Measurements from ENCODE around the gene NFASC. TPM values are rescaled to one million over a fixed set of nuclear protein-coding genes. Genes with fewer than 3 reads are reported as not detected.

The NFASC gene
- total RNA-seq, 4 donors from 2014 or later = 7.9 to 68.7 (median 32.7) TPM

DNA sequence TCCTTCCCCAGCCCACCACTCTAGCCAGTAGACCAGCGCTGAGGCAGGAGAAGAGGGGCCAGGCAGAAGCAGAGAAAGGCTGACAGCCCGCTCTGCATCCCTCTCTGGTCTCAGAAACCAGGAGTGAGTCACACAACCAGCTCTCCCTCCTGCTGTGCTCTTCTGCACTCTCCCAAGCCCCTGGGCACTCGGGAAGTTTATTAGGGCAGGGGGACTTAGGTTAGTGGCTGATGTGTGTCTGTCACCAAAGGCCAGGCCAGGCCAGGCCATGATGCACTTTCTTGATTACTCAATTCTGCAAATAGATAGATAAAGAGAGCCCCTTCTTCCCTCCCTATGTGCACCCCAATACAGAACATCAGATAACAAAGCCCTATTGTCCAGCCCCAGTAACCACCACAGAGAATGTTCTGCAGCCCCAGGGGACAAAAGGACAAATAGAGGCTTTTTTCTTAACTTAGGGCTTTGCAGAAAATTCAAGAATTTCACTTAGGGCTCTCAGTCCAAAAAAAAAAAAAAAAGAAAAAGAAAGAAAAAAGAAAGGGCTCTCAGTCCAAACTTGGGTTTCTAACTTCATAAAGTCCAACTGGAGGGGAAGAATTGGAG is 119.5 kb downstream of the NFASC start:
- H3K4me1 ChIP-seq = no peaks in the 10 kb centered on the region
- H3K4me3 ChIP-seq = no peak overlapping the region
- intact Hi-C loops (cut with DNase I; ENCODE audit: low total_unique reads) = no loop called here

DNA sequence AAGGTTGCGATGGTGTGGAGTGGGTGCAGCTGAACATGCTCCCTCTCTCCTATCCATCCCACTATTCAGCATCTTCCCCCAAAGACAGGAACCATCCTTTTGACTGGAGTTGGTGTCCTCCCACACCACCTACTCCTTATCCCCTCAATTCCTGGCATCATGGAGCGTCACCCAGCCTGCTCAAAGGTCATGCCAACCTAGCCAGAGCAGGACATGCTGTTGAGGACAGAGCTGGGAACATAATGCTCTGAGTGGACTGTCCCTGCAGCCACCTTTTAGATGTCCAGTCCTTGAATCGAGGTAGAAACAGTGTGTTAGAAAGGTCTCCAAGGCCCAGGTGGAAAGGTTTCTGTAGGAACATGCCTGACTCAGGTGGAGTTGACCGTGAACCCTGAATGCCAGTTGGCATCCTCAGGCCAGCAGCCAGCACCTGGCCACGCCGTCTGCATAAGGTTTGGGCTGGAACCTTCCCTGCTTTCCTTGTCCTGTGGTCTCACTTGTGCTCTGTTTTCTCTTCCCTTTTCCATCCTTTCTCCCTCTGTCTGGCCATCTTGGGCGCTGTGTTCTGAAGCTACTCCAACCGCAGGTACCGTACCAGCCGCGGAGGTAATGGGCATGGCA is 120.2 kb downstream of the NFASC start:
- Histone ChIP-seq H3K36me3 (no peaks in the 10 kb centered on the region), H3K9me3 (no peaks in the 10 kb centered on the region), H3K4me3 (no peak overlapping the region), H3K27me3 (no peaks in the 10 kb centered on the region), H3K27ac (no peak overlapping the region), H3K4me1 (no peaks in the 10 kb centered on the region)
- TF ChIP-seq, protein P1, sequence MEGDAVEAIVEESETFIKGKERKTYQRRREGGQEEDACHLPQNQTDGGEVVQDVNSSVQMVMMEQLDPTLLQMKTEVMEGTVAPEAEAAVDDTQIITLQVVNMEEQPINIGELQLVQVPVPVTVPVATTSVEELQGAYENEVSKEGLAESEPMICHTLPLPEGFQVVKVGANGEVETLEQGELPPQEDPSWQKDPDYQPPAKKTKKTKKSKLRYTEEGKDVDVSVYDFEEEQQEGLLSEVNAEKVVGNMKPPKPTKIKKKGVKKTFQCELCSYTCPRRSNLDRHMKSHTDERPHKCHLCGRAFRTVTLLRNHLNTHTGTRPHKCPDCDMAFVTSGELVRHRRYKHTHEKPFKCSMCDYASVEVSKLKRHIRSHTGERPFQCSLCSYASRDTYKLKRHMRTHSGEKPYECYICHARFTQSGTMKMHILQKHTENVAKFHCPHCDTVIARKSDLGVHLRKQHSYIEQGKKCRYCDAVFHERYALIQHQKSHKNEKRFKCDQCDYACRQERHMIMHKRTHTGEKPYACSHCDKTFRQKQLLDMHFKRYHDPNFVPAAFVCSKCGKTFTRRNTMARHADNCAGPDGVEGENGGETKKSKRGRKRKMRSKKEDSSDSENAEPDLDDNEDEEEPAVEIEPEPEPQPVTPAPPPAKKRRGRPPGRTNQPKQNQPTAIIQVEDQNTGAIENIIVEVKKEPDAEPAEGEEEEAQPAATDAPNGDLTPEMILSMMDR (IDR thresholded peaks at IDR 0.05) = no peak
- TF ChIP-seq POLR2A (IDR thresholded peaks at IDR 0.05) = no peak
- no peak for DNase-seq
- intact Hi-C loops (cut with DNase I; ENCODE audit: low total_unique reads) = no loop called here

More for the DNA sequence above, 119.5 kb downstream of the NFASC start:
- Histone ChIP-seq H3K27ac (no peak overlapping the region), H3K36me3 (no peaks in the 10 kb centered on the region), H3K27me3 (no peaks in the 10 kb centered on the region), H3K9me3 (no peaks in the 10 kb centered on the region)
- TF ChIP-seq, protein P1 (IDR thresholded peaks at IDR 0.05) = no peak
- TF ChIP-seq POLR2A (IDR thresholded peaks at IDR 0.05) = no peak
- no peak for DNase-seq

DNA sequence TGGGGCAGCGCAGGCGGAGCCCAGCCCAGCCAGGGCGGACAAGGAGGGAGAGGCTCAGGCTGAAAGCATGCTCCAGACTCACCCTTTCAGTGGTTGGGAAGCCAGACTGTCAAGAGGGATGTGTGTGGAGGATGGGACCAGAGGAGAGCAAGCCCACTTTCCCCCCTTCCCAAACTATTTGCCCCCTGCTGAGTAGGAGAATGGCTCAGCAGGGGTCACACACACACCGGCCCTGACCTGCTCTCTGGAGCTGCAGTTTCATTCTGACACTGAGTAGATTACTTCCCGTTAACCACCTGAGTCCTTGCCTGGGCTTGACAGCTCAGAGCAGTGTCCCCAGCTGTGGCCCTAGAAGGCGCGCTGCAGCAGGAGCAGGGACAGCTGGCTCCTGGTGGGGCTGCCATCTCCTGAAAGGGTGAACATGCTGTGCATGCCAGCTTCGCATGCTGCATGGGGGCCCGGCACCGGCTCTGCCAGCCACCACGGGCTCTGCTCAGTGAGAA is 120.7 kb downstream of the NFASC start:
- TF ChIP-seq, protein P1 (IDR thresholded peaks at IDR 0.05) = no peak
- TF ChIP-seq POLR2A (IDR thresholded peaks at IDR 0.05) = no peak
- H3K27me3 ChIP-seq = no peaks in the 10 kb centered on the region
- H3K9me3 ChIP-seq = no peaks in the 10 kb centered on the region
- no peaks in the 10 kb centered on the region for H3K36me3 ChIP-seq
- no peak for DNase-seq
- no peak overlapping the region for H3K4me3 ChIP-seq
- H3K4me1 ChIP-seq = no peaks in the 10 kb centered on the region
- intact Hi-C loops (cut with DNase I; ENCODE audit: low total_unique reads) = no loop called here
- H3K27ac ChIP-seq = no peak overlapping the region

DNA sequence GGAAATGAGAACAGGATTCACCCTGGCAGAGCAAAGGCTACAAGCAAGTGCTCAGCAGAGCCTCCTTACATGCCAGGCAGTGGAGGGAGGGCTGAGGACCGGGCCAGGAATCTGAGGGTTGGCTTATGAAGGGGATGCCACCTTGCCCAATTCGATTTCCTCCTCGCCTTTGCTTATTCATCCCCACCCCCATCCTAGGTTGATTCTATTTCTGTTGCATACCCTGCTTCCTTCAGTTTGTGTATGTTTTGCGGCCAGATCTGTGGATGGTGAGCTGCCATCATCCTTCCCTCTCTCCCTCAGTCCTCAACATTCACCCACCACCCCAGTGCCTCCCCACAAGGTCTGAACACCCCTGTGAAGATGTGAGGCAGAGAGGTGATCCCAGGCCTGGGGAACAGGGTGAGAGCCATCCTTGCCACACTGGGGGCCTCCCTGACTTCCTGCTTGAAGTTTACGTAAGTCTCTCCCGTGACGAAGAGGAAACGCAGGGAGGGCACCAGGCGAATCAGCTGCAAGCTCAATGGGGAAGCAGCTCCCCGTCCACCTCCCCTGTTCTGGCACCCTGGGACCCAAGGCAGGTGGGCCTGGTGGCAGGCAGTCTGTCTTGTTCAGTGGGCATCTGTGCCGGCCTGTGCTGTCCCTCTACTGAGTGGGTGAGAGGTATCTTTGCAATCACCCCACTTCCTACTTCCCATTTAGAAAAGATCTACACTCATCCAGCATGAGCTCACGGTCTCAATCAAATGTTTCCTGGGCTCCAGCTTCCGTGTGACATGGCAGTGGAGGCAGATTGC is 121.7 kb downstream of the NFASC start:
- Histone ChIP-seq H3K36me3 (no peaks in the 10 kb centered on the region), H3K27ac (no peak overlapping the region)
- no peak for DNase-seq

More for the DNA sequence above, 121.7 kb downstream of the NFASC start:
- no peak overlapping the region for H3K4me3 ChIP-seq
- H3K4me1 ChIP-seq = no peaks in the 10 kb centered on the region
- TF ChIP-seq POLR2A (IDR thresholded peaks at IDR 0.05) = no peak
- TF ChIP-seq, protein P1 (IDR thresholded peaks at IDR 0.05) = no peak
- no peaks in the 10 kb centered on the region for H3K9me3 ChIP-seq
- intact Hi-C loops (cut with DNase I; ENCODE audit: low total_unique reads) = no loop called here
- no peaks in the 10 kb centered on the region for H3K27me3 ChIP-seq
